GM10248 (cell line): ENCODE results near the gene TTC27.

Experiments used
- CTCF ChIA-PET: fragments of 300-600 bp; sonication (Branson Sonifier 250); formaldehyde crosslinking; extraction: SDS; loops from one replicate; lab custom pipeline; 2021; ENCODE audit warnings: antibody characterized with exemption; lab: Yijun Ruan, JAX
- POLR2A ChIA-PET: fragments of 350-650 bp; sonication (Branson Sonifier 250); formaldehyde crosslinking; extraction: SDS; loops from one replicate; lab custom pipeline; 2020; ENCODE audit warnings: antibody characterized with exemption; lab: Yijun Ruan, JAX
- DNase-seq: peaks from one replicate; pipeline ENCODE4 v3.0.0; 2012; ENCODE audit errors: extremely low spot score
- CTCF ChIP-seq: IDR thresholded peaks from 2 replicates; pipeline ENCODE4 v1.5.1; 2012; ENCODE audit warnings: mild to moderate bottlenecking, low read depth; ENCODE audit errors: extremely low read depth, missing control alignments, control extremely low read depth

TTC27 gene

GRCh38 chr2:32742376-32742775, 114.5 kb downstream of the TTC27 start:
- no peak for TF ChIP-seq CTCF
- ChIA-PET CTCF (interaction anchor here (1.1 kb wide), 1 partner anchor 23 kb away, joined by 3 read pairs; no protein-coding TSS in a partner anchor), POLR2A (no interaction called here)
- no peak for DNase-seq

GRCh38 chr2:32743480-32744236, 115.8 kb downstream of the TTC27 start:
- CTCF ChIA-PET = interaction anchor here (1.4 to 1.9 kb wide), 2 partner anchors 8 to 10 kb away, joined by 4 to 7 read pairs; no protein-coding TSS in a partner anchor
- POLR2A ChIA-PET = no interaction called here
- peak; percentile 27 for DNase-seq
- TF ChIP-seq CTCF = no peak

- no peak for DNase-seq
- ChIA-PET POLR2A (no interaction called here), CTCF (interaction anchor here (1.4 to 1.9 kb wide), 3 partner anchors 10 to 28 kb away, joined by 3 to 7 read pairs (median 4); no protein-coding TSS in a partner anchor)
- TF ChIP-seq CTCF = no peak
Measured at GRCh38 chr2:32745191-32745590, 117.3 kb downstream of the TTC27 start.

- DNase-seq = no peak
- POLR2A ChIA-PET = no interaction called here
- TF ChIP-seq CTCF = no peak
- CTCF ChIA-PET = interaction anchor here (1.3 to 1.4 kb wide), 2 partner anchors 11 to 28 kb away, joined by 3 read pairs; no protein-coding TSS in a partner anchor
Measured at GRCh38 chr2:32745675-32746074, 117.8 kb downstream of the TTC27 start.

- DNase-seq = no peak
- CTCF ChIA-PET = interaction anchor here (1.3 kb wide), 1 partner anchor 12 kb away, joined by 3 read pairs; no protein-coding TSS in a partner anchor
- TF ChIP-seq CTCF = no peak
- POLR2A ChIA-PET = no interaction called here
Measured at GRCh38 chr2:32746669-32747068, 118.8 kb downstream of the TTC27 start.

GRCh38 chr2:32748158-32748557, 120.3 kb downstream of the TTC27 start:
- TF ChIP-seq CTCF = no peak
- DNase-seq = no peak
- POLR2A ChIA-PET = no interaction called here
- CTCF ChIA-PET = no interaction called here
